ENCODE measurements around the gene SF3B2. TPM values are rescaled to one million over a fixed set of nuclear protein-coding genes. Genes with fewer than 3 reads are reported as not detected.

The SF3B2 gene
- total RNA-seq, 1 experiment from 2014 or later = 237 TPM

- Histone ChIP-seq H3K9ac (ENCODE audit: extremely low read depth, insufficient read length, low read length) (no peak overlapping the region), H4K20me1 (ENCODE audit: control insufficient read depth, insufficient read depth, insufficient read length) (no peaks in the 10 kb centered on the region), H4K5ac (ENCODE audit: insufficient read length, low read depth, low read length) (no peak overlapping the region), H2AFZ (ENCODE audit: low read length) (no peak overlapping the region), H3K4me1 (ENCODE audit: insufficient read depth, low read length) (no peaks in the 10 kb centered on the region), H2BK20ac (ENCODE audit: low read depth, low read length, poor library complexity, severe bottlenecking) (no peak overlapping the region), H2BK5ac (ENCODE audit: insufficient read length, low read length) (no peak overlapping the region), H3K56ac (ENCODE audit: insufficient read length, low read depth, low read length) (no peak overlapping the region), H3K79me1 (ENCODE audit: insufficient read depth, low read depth, low read length, poor library complexity, severe bottlenecking) (no peaks in the 10 kb centered on the region), H3K27ac (ENCODE audit: insufficient read length, low read depth, low read length) (no peak overlapping the region), H3K18ac (ENCODE audit: insufficient read length, low read depth, low read length) (no peak overlapping the region), H2BK12ac (ENCODE audit: insufficient read length, low read depth, low read length) (no peak overlapping the region), H4K91ac (ENCODE audit: insufficient read length, low read depth, low read length) (no peak overlapping the region), H3K27me3 (ENCODE audit: insufficient read depth, low read length) (no peaks in the 10 kb centered on the region), H3K4ac (ENCODE audit: low read depth, low read length) (no peak overlapping the region), H3K14ac (ENCODE audit: insufficient read depth, low read length) (no peak overlapping the region), H3T11ph (ENCODE audit: low read length) (no peak overlapping the region), H3K23me2 (ENCODE audit: insufficient read length, low read depth, low read length, poor library complexity, severe bottlenecking) (no peaks in the 10 kb centered on the region), H2AK5ac (ENCODE audit: insufficient read length, low read length) (no peak overlapping the region), H2BK15ac (ENCODE audit: low read depth, low read length) (no peak overlapping the region), H3K4me2 (ENCODE audit: insufficient read depth, insufficient read length, low read length) (no peak overlapping the region), H3K9me3 (ENCODE audit: control insufficient read depth, low read depth, low read length) (no peaks in the 10 kb centered on the region), H3K23ac (ENCODE audit: insufficient read length, low read depth, low read length) (no peak overlapping the region), H4K8ac (replicated peaks; ENCODE audit: insufficient read length, low read depth, low read length) (no peak overlapping the region), H3K79me2 (ENCODE audit: insufficient read depth, low read length) (no peaks in the 10 kb centered on the region), H2BK120ac (ENCODE audit: low read depth, low read length, poor library complexity, severe bottlenecking) (no peak overlapping the region)
- H3K4me3 Mint-ChIP-seq = no peak overlapping the region
- H3K4me1 Mint-ChIP-seq = peaks cover 2 to 3% of the 10 kb centered on the region in 2 experiments; a peak in 2 of 4 replicates
- TF ChIP-seq CTCF (conservative IDR thresholded peaks at IDR 0.05) = no peak
- DNase-seq = no peak
- no peaks in the 10 kb centered on the region for H3K27me3 Mint-ChIP-seq (ENCODE audit: low read depth)
- no peak overlapping the region for H3K27ac Mint-ChIP-seq
- 0 out of 7 replicates have a peak, but pooled peaks cover 0 to 3% (median 0%) of the 10 kb centered on the region in 3 experiments for H3K36me3 Mint-ChIP-seq (ENCODE audit: insufficient read depth in 1 of 3, low read depth in 3 of 3)
- no CpG with 5 or more reads among the region's 3 CpGs for WGBS (ENCODE audit: extremely low coverage, insufficient read length, low lambda C conversion rate)
- no peaks in the 10 kb centered on the region for H3K9me3 Mint-ChIP-seq
These were observed 48.9 kb downstream of the SF3B2 start for GRCh38 chr11:66101066-66101464.
